Transverse colon (tissue), 4 donors: ENCODE data around the gene CACFD1.
A peak's percentile ranks its signal among the peaks of the same experiment; 100 is the strongest.

Experiments used
- CTCF ChIP-seq, 5 experiments: fragments of 200-600 bp in 3 of 5; fragments of 450-650 bp in 2 of 5; sonication (generic) in 3 of 5; IDR thresholded peaks; 1 replicate in 2 of 5; 2 replicates in 3 of 5; pipeline ENCODE4 v1.5.1; 2016 to 2017; ENCODE audit warnings: antibody characterized with exemption in 5 of 5, inconsistent platforms in 3 of 5, mild to moderate bottlenecking in 2 of 5, moderate library complexity in 1 of 5
- EP300 ChIP-seq: sonication (generic); formaldehyde crosslinking; IDR thresholded peaks from one replicate; pipeline ENCODE4 v1.6.1; 2017; ENCODE audit warnings: antibody characterized with exemption, low read depth
- POLR2A ChIP-seq: fragments of 450-650 bp; IDR thresholded peaks from one replicate; pipeline ENCODE4 v1.6.1; 2016; ENCODE audit warnings: antibody characterized with exemption, mild to moderate bottlenecking, moderate library complexity
- POLR2AphosphoS5 ChIP-seq, 3 donors: sonication (generic); formaldehyde crosslinking; IDR thresholded peaks; one replicate each; pipeline ENCODE4 v1.6.1; 2016; ENCODE audit warnings: antibody characterized with exemption in 3 of 3

- TF ChIP-seq CTCF (IDR thresholded peaks at IDR 0.05) (peak in 3 of 5 experiments; percentile 8 to 23 (median 15)), POLR2A (no peak), POLR2AphosphoS5 (IDR thresholded peaks at IDR 0.05) (no peak), EP300 (no peak)
These were observed 3.6 kb downstream of the CACFD1 start for GRCh38 chr9:133463234-133463863.
